ENCODE measurements around the gene PPP3CA.

The PPP3CA gene

DNA sequence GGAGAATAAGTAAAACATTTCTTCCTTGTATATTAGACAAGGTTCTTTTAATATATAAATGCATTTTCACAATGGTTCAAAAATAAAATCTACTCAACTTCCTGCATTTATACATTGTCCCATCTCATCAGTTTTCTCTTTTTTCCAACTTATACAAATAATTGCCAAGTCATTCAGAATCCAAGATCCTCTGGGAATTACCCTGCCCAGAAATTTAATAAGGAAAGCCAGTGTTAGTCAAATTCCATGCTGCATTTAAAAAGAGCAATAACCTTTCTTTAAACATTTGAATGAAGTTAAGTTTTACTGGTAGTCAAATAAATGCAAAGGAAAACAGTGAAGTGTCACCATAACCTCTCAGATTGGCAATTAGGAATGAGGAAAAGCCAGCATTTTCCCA is 357.9 kb downstream of the PPP3CA start:
- Histone ChIP-seq H3K4me3 (ENCODE audit: severe bottlenecking) (no peak overlapping the region), H3K36me3 (ENCODE audit: low read depth) (no peaks in the 10 kb centered on the region), H3K4me1 (ENCODE audit: insufficient read depth, poor library complexity, severe bottlenecking) (peaks cover 13% of the 10 kb centered on the region), H3K27me3 (ENCODE audit: insufficient read depth, poor library complexity, severe bottlenecking) (no peaks in the 10 kb centered on the region), H3K27ac (ENCODE audit: poor library complexity, severe bottlenecking) (no peak overlapping the region), H3K9me3 (ENCODE audit: severe bottlenecking) (no peaks in the 10 kb centered on the region)
- TF ChIP-seq, protein P1, sequence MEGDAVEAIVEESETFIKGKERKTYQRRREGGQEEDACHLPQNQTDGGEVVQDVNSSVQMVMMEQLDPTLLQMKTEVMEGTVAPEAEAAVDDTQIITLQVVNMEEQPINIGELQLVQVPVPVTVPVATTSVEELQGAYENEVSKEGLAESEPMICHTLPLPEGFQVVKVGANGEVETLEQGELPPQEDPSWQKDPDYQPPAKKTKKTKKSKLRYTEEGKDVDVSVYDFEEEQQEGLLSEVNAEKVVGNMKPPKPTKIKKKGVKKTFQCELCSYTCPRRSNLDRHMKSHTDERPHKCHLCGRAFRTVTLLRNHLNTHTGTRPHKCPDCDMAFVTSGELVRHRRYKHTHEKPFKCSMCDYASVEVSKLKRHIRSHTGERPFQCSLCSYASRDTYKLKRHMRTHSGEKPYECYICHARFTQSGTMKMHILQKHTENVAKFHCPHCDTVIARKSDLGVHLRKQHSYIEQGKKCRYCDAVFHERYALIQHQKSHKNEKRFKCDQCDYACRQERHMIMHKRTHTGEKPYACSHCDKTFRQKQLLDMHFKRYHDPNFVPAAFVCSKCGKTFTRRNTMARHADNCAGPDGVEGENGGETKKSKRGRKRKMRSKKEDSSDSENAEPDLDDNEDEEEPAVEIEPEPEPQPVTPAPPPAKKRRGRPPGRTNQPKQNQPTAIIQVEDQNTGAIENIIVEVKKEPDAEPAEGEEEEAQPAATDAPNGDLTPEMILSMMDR (IDR thresholded peaks at IDR 0.05; ENCODE audit: poor library complexity, severe bottlenecking) = no peak
- ATAC-seq (ENCODE audit: low read depth) (no peak), DNase-seq (ENCODE audit: low spot score) (no peak)

DNA sequence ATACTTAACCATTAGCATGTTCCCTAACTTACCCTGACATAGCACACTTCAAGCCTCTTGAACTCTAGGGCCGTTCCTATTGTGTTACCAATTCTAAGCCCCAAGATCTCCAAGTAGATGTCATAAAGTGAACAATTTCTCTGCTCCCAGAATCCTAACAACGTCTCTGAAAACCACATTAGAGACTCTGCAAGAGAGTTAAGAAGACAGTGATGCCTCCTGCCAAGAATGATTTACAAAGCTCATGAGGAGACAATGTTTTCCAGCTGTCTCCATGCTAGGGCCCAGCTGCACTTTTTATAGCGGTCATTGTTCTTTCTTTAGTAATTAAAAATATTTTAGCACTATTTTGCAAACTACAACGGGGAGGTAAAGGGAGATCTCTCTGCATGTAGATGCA is 358.4 kb downstream of the PPP3CA start:
- no peak overlapping the region for H3K4me3 ChIP-seq (ENCODE audit: severe bottlenecking)
- DNase-seq (ENCODE audit: low spot score) = no peak
- TF ChIP-seq, protein P1 (IDR thresholded peaks at IDR 0.05; ENCODE audit: poor library complexity, severe bottlenecking) = no peak
- H3K9me3 ChIP-seq (ENCODE audit: severe bottlenecking) = no peaks in the 10 kb centered on the region
- H3K27me3 ChIP-seq (ENCODE audit: insufficient read depth, poor library complexity, severe bottlenecking) = no peaks in the 10 kb centered on the region
- H3K36me3 ChIP-seq (ENCODE audit: low read depth) = no peaks in the 10 kb centered on the region
- H3K4me1 ChIP-seq (ENCODE audit: insufficient read depth, poor library complexity, severe bottlenecking) = peaks cover 13% of the 10 kb centered on the region
- no peak overlapping the region for H3K27ac ChIP-seq (ENCODE audit: poor library complexity, severe bottlenecking)
- ATAC-seq (ENCODE audit: low read depth) = no peak

DNA sequence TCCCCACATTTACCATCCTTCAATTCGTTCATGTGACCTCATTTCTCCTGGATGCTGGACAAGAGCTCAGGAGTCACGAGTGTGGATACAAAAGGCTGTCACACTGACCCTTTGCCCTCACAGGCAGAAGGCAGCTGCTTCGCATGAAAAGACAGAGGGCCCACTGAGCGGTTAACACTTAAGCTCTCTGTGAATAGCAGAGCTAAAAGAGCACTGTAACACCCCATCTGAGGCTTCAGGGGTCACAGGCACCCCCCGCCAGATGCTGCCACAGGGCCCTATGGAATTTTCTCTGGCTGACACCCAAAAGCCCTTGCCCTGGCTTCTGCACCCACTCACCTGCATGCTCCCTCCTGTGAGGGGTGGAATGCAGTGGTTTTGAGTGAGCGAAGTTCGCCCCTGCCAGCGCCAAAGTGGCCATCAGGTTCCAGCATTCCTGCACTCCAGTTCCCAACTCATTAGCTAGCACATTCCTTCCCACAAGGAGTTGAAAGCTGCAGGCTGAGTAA is 360.9 kb downstream of the PPP3CA start:
- ATAC-seq (ENCODE audit: low read depth) (no peak), DNase-seq (ENCODE audit: low spot score) (no peak)
- Histone ChIP-seq H3K27ac (ENCODE audit: poor library complexity, severe bottlenecking) (no peak overlapping the region), H3K4me1 (ENCODE audit: insufficient read depth, poor library complexity, severe bottlenecking) (peaks cover 13% of the 10 kb centered on the region), H3K4me3 (ENCODE audit: severe bottlenecking) (no peak overlapping the region), H3K27me3 (ENCODE audit: insufficient read depth, poor library complexity, severe bottlenecking) (no peaks in the 10 kb centered on the region), H3K9me3 (ENCODE audit: severe bottlenecking) (no peaks in the 10 kb centered on the region), H3K36me3 (ENCODE audit: low read depth) (no peaks in the 10 kb centered on the region)
- TF ChIP-seq, protein P1 (IDR thresholded peaks at IDR 0.05; ENCODE audit: poor library complexity, severe bottlenecking) = no peak

DNA sequence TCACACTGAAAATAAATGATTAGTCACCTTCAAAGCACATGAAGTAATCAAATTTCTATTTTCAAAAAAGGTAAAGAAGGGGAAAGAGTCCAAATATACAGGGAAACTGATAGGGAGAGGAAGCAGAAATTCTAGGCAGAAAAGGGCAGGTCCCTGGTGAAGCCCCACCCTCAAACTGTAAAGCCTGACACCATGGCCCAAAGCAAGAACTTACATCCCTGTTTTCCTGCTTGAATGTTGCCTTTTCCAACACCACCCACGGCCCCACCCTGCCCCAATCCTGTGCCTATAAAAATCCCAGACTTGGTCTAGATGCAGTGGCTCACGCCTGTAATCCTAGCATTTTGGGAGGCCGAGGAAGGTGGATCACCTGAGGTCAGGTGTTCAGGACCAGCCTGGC is 361.8 kb downstream of the PPP3CA start:
- H3K9me3 ChIP-seq (ENCODE audit: severe bottlenecking) = no peaks in the 10 kb centered on the region
- no peaks in the 10 kb centered on the region for H3K27me3 ChIP-seq (ENCODE audit: insufficient read depth, poor library complexity, severe bottlenecking)
- no peak overlapping the region for H3K4me3 ChIP-seq (ENCODE audit: severe bottlenecking)
- no peaks in the 10 kb centered on the region for H3K36me3 ChIP-seq (ENCODE audit: low read depth)
- TF ChIP-seq, protein P1 (IDR thresholded peaks at IDR 0.05; ENCODE audit: poor library complexity, severe bottlenecking) = no peak
- ATAC-seq (ENCODE audit: low read depth) (no peak; the same call in 2 of the 3 replicates), DNase-seq (ENCODE audit: low spot score) (no peak)
- H3K4me1 ChIP-seq (ENCODE audit: insufficient read depth, poor library complexity, severe bottlenecking) = peaks cover 13% of the 10 kb centered on the region
- peak overlapping the region; percentile 28 for H3K27ac ChIP-seq (ENCODE audit: poor library complexity, severe bottlenecking)

DNA sequence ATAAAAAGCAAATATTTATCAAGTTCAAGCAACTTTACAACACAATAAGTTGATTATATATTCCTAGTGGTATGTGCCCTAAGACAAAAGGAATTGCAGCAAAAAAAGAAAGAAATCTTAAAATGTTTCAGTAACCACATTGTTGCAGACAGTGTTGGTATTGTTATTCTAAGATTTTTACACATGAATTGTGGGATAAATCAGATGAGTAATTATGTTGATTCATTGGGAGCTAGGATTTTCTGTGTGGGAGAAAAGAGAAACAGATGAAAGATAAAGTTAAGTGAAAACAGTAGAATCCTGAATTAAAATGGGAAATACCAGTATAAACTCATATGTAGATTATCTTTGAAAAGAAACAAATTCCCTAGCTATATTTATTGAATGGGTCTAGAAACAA is 362.4 kb downstream of the PPP3CA start:
- Histone ChIP-seq H3K36me3 (ENCODE audit: low read depth) (no peaks in the 10 kb centered on the region), H3K4me1 (ENCODE audit: insufficient read depth, poor library complexity, severe bottlenecking) (peaks cover 13% of the 10 kb centered on the region), H3K9me3 (ENCODE audit: severe bottlenecking) (no peaks in the 10 kb centered on the region), H3K27me3 (ENCODE audit: insufficient read depth, poor library complexity, severe bottlenecking) (no peaks in the 10 kb centered on the region), H3K27ac (ENCODE audit: poor library complexity, severe bottlenecking) (peak overlapping the region; percentile 28), H3K4me3 (ENCODE audit: severe bottlenecking) (no peak overlapping the region)
- TF ChIP-seq, protein P1 (IDR thresholded peaks at IDR 0.05; ENCODE audit: poor library complexity, severe bottlenecking) = no peak
- ATAC-seq (ENCODE audit: low read depth) (peak; percentile 66), DNase-seq (ENCODE audit: low spot score) (no peak)

Data from RWPE2 (cell line).